H9 (cell line): ENCODE measurements around the gene FOLR1. TPM values are rescaled to one million over a fixed set of nuclear protein-coding genes. Genes with fewer than 3 reads are reported as not detected.
"Not testable (repeated sequence)": the region's sequence is repeated elsewhere in the genome, so short reads cannot be mapped to it uniquely, and the experiment has no call there.

Experiments
- DNase-seq: peaks from one replicate; pipeline ENCODE4 v3.0.0-alpha.2; 2017
- H2AFZ ChIP-seq: one replicate; pipeline ENCODE4 v1.6.1; 2013; ENCODE audit warnings: mild to moderate bottlenecking, low read length, control low read depth, moderate library complexity
- H2AK5ac ChIP-seq: 2 replicates; pipeline ENCODE4 v1.6.1; 2013; ENCODE audit warnings: low read length, control low read depth, mixed read lengths; ENCODE audit not compliant: insufficient read length
- H2BK120ac ChIP-seq: one replicate; pipeline ENCODE4 v1.6.1; 2013; ENCODE audit warnings: low read depth, mild to moderate bottlenecking, low read length, control low read depth, inconsistent platforms; ENCODE audit not compliant: poor library complexity, severe bottlenecking
- H2BK12ac ChIP-seq: 2 replicates; pipeline ENCODE4 v1.6.1; 2013; ENCODE audit warnings: low read length, control low read depth, mixed read lengths, low read depth; ENCODE audit not compliant: insufficient read length
- H2BK15ac ChIP-seq: 2 replicates; pipeline ENCODE4 v1.6.1; 2013; ENCODE audit warnings: low read depth, low read length, control low read depth
- H2BK20ac ChIP-seq: one replicate; pipeline ENCODE4 v1.6.1; 2013; ENCODE audit warnings: low read depth, mild to moderate bottlenecking, low read length, control low read depth, inconsistent platforms; ENCODE audit not compliant: poor library complexity, severe bottlenecking
- H2BK5ac ChIP-seq: 2 replicates; pipeline ENCODE4 v1.6.1; 2013; ENCODE audit warnings: low read length, control low read depth, mixed read lengths; ENCODE audit not compliant: insufficient read length
- H3K14ac ChIP-seq: 2 replicates; pipeline ENCODE4 v1.6.1; 2013; ENCODE audit warnings: low read length, control low read depth; ENCODE audit not compliant: insufficient read depth
- H3K18ac ChIP-seq: 2 replicates; pipeline ENCODE4 v1.6.1; 2013; ENCODE audit warnings: low read depth, mild to moderate bottlenecking, mixed read lengths, low read length, control low read depth; ENCODE audit not compliant: insufficient read length
- H3K23ac ChIP-seq: 2 replicates; pipeline ENCODE4 v1.6.1; 2013; ENCODE audit warnings: low read length, control low read depth, mixed read lengths, low read depth; ENCODE audit not compliant: insufficient read length
- H3K23me2 ChIP-seq: 2 replicates; pipeline ENCODE4 v1.6.1; 2013; ENCODE audit warnings: low read depth, mild to moderate bottlenecking, mixed read lengths, low read length, control low read depth; ENCODE audit not compliant: insufficient read length, poor library complexity, severe bottlenecking
- H3K27ac ChIP-seq: 2 replicates; pipeline ENCODE4 v1.5.1; 2013; ENCODE audit warnings: low read length, control low read depth, mixed read lengths, low read depth; ENCODE audit not compliant: insufficient read length
- H3K27me3 ChIP-seq: 2 replicates; pipeline ENCODE4 v1.6.1; 2013; ENCODE audit warnings: low read length, control low read depth, inconsistent platforms; ENCODE audit not compliant: insufficient read depth
- H3K4ac ChIP-seq: 2 replicates; pipeline ENCODE4 v1.6.1; 2013; ENCODE audit warnings: low read depth, mild to moderate bottlenecking, control low read depth, inconsistent platforms, low read length, moderate library complexity
- H3K4me1 ChIP-seq: 2 replicates; pipeline ENCODE4 v1.6.1; 2013; ENCODE audit warnings: low read length, control low read depth, inconsistent platforms; ENCODE audit not compliant: insufficient read depth
- H3K4me2 ChIP-seq: 2 replicates; pipeline ENCODE4 v1.6.1; 2013; ENCODE audit warnings: low read length, control low read depth, mixed read lengths; ENCODE audit not compliant: insufficient read length, insufficient read depth
- H3K56ac ChIP-seq: 2 replicates; pipeline ENCODE4 v1.6.1; 2013; ENCODE audit warnings: low read depth, mild to moderate bottlenecking, mixed read lengths, low read length, control low read depth; ENCODE audit not compliant: insufficient read length
- H3K79me1 ChIP-seq: 2 replicates; pipeline ENCODE4 v1.6.1; 2013; ENCODE audit warnings: low read depth, mild to moderate bottlenecking, moderate library complexity, low read length, control low read depth, inconsistent platforms; ENCODE audit not compliant: insufficient read depth, poor library complexity, severe bottlenecking
- H3K79me2 ChIP-seq: 2 replicates; pipeline ENCODE4 v1.6.1; 2013; ENCODE audit warnings: low read length, control low read depth, inconsistent platforms; ENCODE audit not compliant: insufficient read depth
- H3K9ac ChIP-seq: 2 replicates; pipeline ENCODE4 v1.6.1; 2013; ENCODE audit warnings: low read length, control low read depth, mixed read lengths; ENCODE audit not compliant: insufficient read length; ENCODE audit errors: extremely low read depth
- H3K9me3 ChIP-seq: one replicate; pipeline ENCODE4 v1.6.1; 2013; ENCODE audit warnings: low read depth, low read length, inconsistent platforms; ENCODE audit not compliant: control insufficient read depth
- H3T11ph ChIP-seq: one replicate; pipeline ENCODE4 v1.6.1; 2013; ENCODE audit warnings: mild to moderate bottlenecking, low read length, control low read depth, inconsistent platforms
- H4K20me1 ChIP-seq: one replicate; pipeline ENCODE4 v1.6.1; 2013; ENCODE audit not compliant: control insufficient read depth, insufficient read length, insufficient read depth
- H4K5ac ChIP-seq: 2 replicates; pipeline ENCODE4 v1.6.1; 2013; ENCODE audit warnings: low read depth, mild to moderate bottlenecking, mixed read lengths, low read length, control low read depth; ENCODE audit not compliant: insufficient read length
- H4K8ac ChIP-seq: replicated peaks from 2 replicates; pipeline ENCODE4 v1.6.1; 2013; ENCODE audit warnings: low read length, control low read depth, mixed read lengths, low read depth; ENCODE audit not compliant: insufficient read length
- H4K91ac ChIP-seq: 2 replicates; pipeline ENCODE4 v1.6.1; 2013; ENCODE audit warnings: low read depth, mild to moderate bottlenecking, moderate library complexity, mixed read lengths, low read length, control low read depth; ENCODE audit not compliant: insufficient read length
- H3K27ac Mint-ChIP-seq, 3 experiments: 2 replicates in 2 of 3; 3 replicates in 1 of 3; pipeline ENCODE4 v1.8.0; 2020 to 2021; ENCODE audit warnings: mixed read lengths in 3 of 3, mild to moderate bottlenecking in 1 of 3, moderate library complexity in 1 of 3
- H3K27me3 Mint-ChIP-seq: 2 replicates; pipeline ENCODE4 v1.8.0; 2021; ENCODE audit warnings: low read depth, mild to moderate bottlenecking, moderate library complexity, mixed read lengths
- H3K36me3 Mint-ChIP-seq, 3 experiments: 2 replicates in 2 of 3; 3 replicates in 1 of 3; pipeline ENCODE4 v1.8.0; 2020 to 2021; ENCODE audit warnings: low read depth in 3 of 3, mixed read lengths in 3 of 3; ENCODE audit not compliant: insufficient read depth in 1 of 3
- H3K4me1 Mint-ChIP-seq, 2 experiments: 2 replicates each; pipeline ENCODE4 v1.8.0; 2020; ENCODE audit warnings: mixed read lengths in 2 of 2
- H3K4me3 Mint-ChIP-seq, 2 experiments: 2 replicates in 1 of 2; 3 replicates in 1 of 2; pipeline ENCODE4 v1.8.0; 2020 to 2021; ENCODE audit warnings: mild to moderate bottlenecking in 2 of 2, mixed read lengths in 2 of 2, moderate library complexity in 1 of 2
- H3K9me3 Mint-ChIP-seq, 2 experiments: 2 replicates in 1 of 2; 3 replicates in 1 of 2; pipeline ENCODE4 v1.8.0; 2020; ENCODE audit warnings: mild to moderate bottlenecking in 2 of 2, mixed read lengths in 2 of 2, moderate library complexity in 1 of 2
- CTCF ChIP-seq: fragments of 200-600 bp; sonication (generic); conservative IDR thresholded peaks from 3 replicates; pipeline ENCODE4 v1.8.0; 2021; ENCODE audit warnings: antibody characterized with exemption, mild to moderate bottlenecking
- WGBS: extraction: QIAGEN DNeasy Blood & Tissue Kit; methylation state at CpG from one replicate; pipeline ENCODE4 v1.1.7; 2013; ENCODE audit warnings: missing lambda C conversion rate, low lambda C conversion rate, mixed read lengths; ENCODE audit not compliant: insufficient read length; ENCODE audit errors: extremely low coverage; 5-methylcytosine and 5-hydroxymethylcytosine counted together
- total RNA-seq: library from RNA; stranded (reverse); gene quantifications from 2 replicates; pipeline ENCODE4 v1.2.1, GENCODE V29; 2021

The FOLR1 gene
- total RNA-seq, 1 experiment from 2014 or later: 0.92 TPM

DNA sequence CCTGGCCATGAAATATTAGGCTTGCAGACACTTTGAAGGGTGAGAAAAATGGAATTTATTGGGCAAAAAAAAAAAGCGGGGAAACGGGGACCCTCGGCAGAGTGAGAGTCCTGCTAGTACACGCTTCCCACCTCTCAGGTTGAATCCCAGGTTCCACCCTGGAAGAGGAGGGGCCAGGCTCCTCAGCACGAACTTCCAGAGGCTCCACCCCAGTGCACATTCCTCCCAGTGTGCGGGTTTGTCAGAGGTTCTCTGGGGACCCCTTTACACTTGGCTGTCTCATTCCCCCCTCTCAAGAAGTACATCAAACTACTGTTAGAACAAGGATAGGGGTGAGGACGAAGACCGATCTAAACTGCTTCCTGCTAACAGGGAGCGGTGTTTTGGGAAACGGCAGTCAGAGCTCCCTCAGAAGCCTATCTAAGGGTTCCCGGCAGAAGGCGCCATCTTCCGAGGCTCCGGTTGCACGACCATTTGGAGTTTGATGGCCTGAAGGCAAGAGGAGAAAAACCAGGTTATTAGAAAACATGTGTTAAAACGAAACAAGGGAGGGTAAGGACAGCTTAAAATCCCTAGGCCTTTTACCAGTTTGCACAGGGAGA lies 28.9 kb upstream of the FOLR1 start:
- H2BK120ac ChIP-seq: no peak overlapping the region
- no peaks in the 10 kb centered on the region for H3K27me3 ChIP-seq
- Mint-ChIP-seq H3K4me1 (no peaks in the 10 kb centered on the region), H3K27ac (no peak overlapping the region), H3K36me3 (peaks cover 0 to 2% (median 0%) of the 10 kb centered on the region in 3 experiments; a peak in 2 of 7 replicates), H3K4me3 (no peak overlapping the region), H3K9me3 (peaks cover 18 to 21% of the 10 kb centered on the region in 2 experiments), H3K27me3 (peaks cover 15% of the 10 kb centered on the region)
- no peak overlapping the region for H2BK15ac ChIP-seq
- no peak for DNase-seq
- no peak overlapping the region for H3T11ph ChIP-seq
- H2AFZ ChIP-seq: peak overlapping the region; percentile 44
- no peaks in the 10 kb centered on the region for H3K4me1 ChIP-seq
- no peak overlapping the region for H3K27ac ChIP-seq
- no peak overlapping the region for H3K18ac ChIP-seq
- H4K8ac ChIP-seq: no peak overlapping the region
- H3K79me1 ChIP-seq: no peaks in the 10 kb centered on the region
- no peak overlapping the region for H3K4ac ChIP-seq
- no peaks in the 10 kb centered on the region for H3K23me2 ChIP-seq
- H3K23ac ChIP-seq: no peak overlapping the region
- H2BK5ac ChIP-seq: no peak overlapping the region
- H4K91ac ChIP-seq: no peak overlapping the region
- H3K9ac ChIP-seq: no peak overlapping the region
- H3K14ac ChIP-seq: no peak overlapping the region
- H2BK20ac ChIP-seq: no peak overlapping the region
- H3K9me3 ChIP-seq: no peaks in the 10 kb centered on the region
- H3K56ac ChIP-seq: no peak overlapping the region
- no peak for TF ChIP-seq CTCF
- no CpG with 5 or more reads among the region's 16 CpGs for WGBS
- no peak overlapping the region for H2BK12ac ChIP-seq
- no peak overlapping the region for H3K4me2 ChIP-seq
- no peaks in the 10 kb centered on the region for H3K79me2 ChIP-seq
- H4K20me1 ChIP-seq: no peaks in the 10 kb centered on the region
- H4K5ac ChIP-seq: no peak overlapping the region
- no peak overlapping the region for H2AK5ac ChIP-seq

DNA sequence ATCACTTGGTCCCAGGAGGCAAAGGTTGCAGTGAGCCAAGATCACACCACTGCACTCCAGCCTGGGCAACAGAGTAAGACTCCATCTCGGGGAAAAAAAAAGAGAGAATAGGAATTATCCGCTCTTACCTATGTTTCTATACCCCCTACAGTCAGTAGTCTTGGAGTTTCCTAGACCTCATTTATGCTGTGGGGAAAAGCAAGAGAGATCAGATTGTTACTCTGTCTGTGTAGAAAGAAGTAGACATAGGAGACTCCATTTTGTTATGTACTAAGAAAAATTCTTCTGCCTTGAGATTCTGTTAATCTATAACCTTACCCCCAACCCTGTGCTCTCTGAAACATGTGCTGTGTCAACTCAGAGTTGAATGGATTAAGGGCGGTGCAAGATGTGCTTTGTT lies 27.8 kb upstream of the FOLR1 start:
- DNase-seq, H2AFZ ChIP-seq, H3K14ac ChIP-seq, H2BK5ac ChIP-seq, H3K56ac ChIP-seq, H3K18ac ChIP-seq, H3K23me2 ChIP-seq, H3K4me2 ChIP-seq, H4K91ac ChIP-seq, H3T11ph ChIP-seq, H3K9ac ChIP-seq, H2BK20ac ChIP-seq, H2BK120ac ChIP-seq, H3K23ac ChIP-seq, H2BK15ac ChIP-seq, H2BK12ac ChIP-seq, H3K27ac ChIP-seq, H3K4me1 Mint-ChIP-seq, H3K36me3 Mint-ChIP-seq, H3K27me3 ChIP-seq, H3K4me1 ChIP-seq, H3K27me3 Mint-ChIP-seq, H3K4ac ChIP-seq, H3K27ac Mint-ChIP-seq, H3K4me3 Mint-ChIP-seq, H2AK5ac ChIP-seq, H3K9me3 ChIP-seq, H4K5ac ChIP-seq, H4K8ac ChIP-seq, H3K79me1 ChIP-seq, H4K20me1 ChIP-seq, H3K79me2 ChIP-seq: not testable (repeated sequence)
- WGBS: no CpG with 5 or more reads among the region's 3 CpGs
- H3K9me3 Mint-ChIP-seq: peaks cover 18 to 21% of the 10 kb centered on the region in 2 experiments
